Body of pancreas (tissue), 4 donors: Measurements from ENCODE around the gene RGS8.

Experiments used
- POLR2A ChIP-seq, 3 donors: fragments of 450-650 bp; IDR thresholded peaks; one replicate each; pipeline ENCODE4 v1.6.1; 2016; ENCODE audit warnings: antibody characterized with exemption in 3 of 3, mild to moderate bottlenecking in 2 of 3
- TF ChIP-seq, protein P1 (sequence below), 7 experiments: fragments of 450-650 bp in 4 of 7; fragments of 200-600 bp in 3 of 7; sonication (generic) in 3 of 7; IDR thresholded peaks; one replicate each; pipeline ENCODE4 v1.5.1; 2016 to 2019; ENCODE audit warnings: antibody characterized with exemption in 7 of 7

DNA sequence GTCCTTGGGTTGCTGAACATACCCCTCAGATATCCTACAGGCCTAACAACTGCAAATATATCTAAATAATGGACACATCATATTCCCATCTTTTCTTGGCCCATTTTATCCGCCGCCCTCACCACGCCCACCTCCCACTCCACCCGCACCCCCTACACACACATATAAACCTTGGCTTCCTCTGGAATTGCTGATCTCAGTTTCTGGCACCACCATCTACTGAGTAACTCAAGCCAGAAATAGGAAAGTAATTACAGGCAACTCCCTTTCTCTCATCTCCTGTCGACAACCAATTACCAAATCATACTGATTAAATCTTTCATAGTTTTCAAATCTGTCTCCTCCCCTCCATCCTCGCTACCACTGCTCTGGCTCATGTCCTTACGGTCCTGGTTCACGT is 4.7 kb downstream of the RGS8 start:
- no peak for TF ChIP-seq POLR2A (IDR thresholded peaks at IDR 0.05)
- TF ChIP-seq, protein P1, sequence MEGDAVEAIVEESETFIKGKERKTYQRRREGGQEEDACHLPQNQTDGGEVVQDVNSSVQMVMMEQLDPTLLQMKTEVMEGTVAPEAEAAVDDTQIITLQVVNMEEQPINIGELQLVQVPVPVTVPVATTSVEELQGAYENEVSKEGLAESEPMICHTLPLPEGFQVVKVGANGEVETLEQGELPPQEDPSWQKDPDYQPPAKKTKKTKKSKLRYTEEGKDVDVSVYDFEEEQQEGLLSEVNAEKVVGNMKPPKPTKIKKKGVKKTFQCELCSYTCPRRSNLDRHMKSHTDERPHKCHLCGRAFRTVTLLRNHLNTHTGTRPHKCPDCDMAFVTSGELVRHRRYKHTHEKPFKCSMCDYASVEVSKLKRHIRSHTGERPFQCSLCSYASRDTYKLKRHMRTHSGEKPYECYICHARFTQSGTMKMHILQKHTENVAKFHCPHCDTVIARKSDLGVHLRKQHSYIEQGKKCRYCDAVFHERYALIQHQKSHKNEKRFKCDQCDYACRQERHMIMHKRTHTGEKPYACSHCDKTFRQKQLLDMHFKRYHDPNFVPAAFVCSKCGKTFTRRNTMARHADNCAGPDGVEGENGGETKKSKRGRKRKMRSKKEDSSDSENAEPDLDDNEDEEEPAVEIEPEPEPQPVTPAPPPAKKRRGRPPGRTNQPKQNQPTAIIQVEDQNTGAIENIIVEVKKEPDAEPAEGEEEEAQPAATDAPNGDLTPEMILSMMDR (IDR thresholded peaks at IDR 0.05), result no peak
